Stimulated activated CD8-positive, alpha-beta memory T cell treated with anti-CD3 and anti-CD28 coated beads, Interleukin-4, amount 100 ng/mL, for 48 hours (primary cell): Measurements from ENCODE around the gene SCN4B.
"Not testable (repeated sequence)": the region's sequence is repeated elsewhere in the genome, so short reads cannot be mapped to it uniquely, and the experiment has no call there.

Source experiments
- DNase-seq: peaks from one replicate; pipeline ENCODE4 v3.0.0-alpha.2; 2020

The SCN4B gene, protein sequence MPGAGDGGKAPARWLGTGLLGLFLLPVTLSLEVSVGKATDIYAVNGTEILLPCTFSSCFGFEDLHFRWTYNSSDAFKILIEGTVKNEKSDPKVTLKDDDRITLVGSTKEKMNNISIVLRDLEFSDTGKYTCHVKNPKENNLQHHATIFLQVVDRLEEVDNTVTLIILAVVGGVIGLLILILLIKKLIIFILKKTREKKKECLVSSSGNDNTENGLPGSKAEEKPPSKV

DNA sequence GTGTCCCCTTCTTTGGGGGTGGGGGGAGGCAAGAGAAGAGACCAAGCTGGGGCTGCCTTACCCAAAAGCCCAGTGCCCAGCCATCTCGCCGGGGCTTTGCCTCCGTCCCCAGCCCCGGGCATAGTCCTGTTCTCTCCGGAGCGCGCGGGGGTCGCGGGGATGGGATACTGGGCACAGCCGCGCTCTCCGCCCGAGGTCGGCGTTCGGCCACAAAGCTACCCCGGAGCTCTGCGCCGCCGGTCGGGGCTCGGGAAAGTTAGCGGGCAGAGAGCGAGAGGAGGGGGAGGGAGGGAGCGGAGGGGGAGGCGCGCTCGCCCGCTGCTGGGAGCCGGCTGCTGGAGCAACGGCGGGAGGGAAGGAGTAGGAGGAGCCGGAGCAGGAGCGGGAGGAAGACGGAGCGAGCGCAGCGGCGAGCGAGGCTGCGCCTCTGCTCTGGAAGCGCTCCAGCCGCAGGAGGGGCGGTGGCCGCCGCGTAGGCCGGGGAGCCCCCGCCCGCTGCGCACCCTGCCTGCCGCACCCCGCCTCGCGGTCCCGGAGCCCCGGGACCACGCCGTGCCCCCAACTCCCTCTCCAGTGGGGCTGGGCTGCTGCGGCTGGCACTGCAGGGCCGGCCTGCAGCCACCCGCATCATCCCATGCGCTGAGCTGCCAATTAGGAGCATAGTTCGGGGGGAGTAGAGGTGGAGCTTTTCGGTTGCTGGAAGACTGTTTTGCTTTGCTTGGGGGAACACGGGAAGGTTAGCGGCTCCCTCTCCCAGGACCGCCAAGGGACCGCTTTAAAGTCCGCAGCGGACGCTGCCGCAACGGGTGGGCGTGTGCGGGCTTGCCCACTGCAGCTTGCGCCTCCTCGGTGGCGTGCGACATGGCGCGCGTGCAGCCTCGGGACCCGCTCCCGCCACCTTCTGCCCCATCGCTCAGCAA is at the start of gene SCN4B:
SCN4B (minus strand) TSS at position 272 of the 920 bp plus-strand sequence; CDS start at position 122, 150 bp downstream.
- DNase-seq, result no peak

DNA sequence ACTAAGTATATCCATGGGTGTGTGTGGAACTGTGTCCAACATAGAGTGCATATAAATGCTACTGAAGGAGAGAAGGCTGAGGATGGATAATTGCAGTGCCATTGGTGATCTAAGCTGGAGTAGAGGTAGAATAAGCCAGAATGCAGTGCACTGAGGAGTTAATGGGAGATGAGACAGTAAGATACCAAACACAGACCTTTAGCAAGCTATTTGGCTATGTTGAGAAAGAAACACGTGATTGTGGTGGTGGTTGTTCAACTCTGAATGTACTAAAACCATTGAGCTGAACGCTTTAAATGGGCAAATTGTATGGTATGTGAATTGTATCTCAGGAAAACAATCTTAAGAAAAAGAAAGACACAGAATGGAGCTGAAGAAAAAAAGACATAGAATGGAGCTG is 49.3 kb upstream of the SCN4B start:
- DNase-seq, result no peak

DNA sequence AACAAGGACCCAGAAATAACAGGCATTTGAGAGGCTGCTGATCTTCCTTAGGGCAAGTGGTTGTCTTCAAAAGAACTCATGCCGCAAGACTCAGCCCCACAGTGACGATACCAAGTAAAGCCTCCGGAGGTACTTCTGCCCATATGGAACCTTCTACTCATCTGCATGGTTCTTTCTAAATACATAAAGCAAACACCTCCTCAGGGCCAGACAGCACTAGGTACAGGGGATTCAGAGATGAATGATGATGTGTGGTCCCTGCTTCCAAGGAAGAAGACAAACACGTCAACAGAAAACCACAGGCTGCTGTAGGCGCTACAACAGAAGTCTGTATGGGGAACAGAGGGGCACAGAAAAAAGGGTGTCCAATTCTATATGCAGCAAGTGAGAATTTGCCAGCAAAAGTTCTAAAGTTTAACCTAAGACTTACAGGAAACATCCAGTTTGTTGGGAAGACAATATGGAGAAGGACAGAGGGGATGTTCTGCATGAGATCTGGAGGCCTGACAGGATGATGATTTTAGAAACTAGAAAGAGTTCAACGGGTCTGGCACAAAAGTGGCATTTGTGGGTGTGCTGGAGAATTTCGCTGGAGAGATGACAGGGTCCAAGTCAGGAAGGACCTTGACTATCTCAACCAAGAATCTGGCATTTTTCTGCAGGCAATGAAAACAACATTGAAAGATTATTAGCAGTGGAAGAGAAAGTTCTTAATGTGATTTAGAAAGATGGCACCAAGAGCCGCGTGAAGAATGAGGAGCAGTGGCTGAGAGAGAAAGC is 48.5 kb upstream of the SCN4B start:
- DNase-seq, result peak; percentile 71

DNA sequence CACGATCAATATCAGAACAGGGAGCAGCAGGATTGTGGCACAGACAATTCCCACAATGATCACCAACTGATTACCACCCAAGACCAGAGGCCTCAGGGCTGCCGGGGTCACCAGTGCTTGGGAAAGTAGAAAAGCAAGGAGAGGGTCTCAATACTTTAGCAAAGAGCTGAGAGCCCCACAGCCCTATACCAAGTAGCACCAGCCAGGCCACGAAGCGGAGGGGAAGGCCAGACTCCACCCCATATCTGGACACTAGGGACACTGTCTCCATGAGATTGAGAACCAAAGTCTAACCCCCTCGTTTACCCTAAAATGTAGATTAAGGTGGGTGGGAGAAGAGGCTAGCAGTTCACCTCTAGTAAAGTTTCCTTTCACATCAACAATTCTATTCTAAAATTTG is 47.9 kb upstream of the SCN4B start:
- peak; percentile 62 for DNase-seq

DNA sequence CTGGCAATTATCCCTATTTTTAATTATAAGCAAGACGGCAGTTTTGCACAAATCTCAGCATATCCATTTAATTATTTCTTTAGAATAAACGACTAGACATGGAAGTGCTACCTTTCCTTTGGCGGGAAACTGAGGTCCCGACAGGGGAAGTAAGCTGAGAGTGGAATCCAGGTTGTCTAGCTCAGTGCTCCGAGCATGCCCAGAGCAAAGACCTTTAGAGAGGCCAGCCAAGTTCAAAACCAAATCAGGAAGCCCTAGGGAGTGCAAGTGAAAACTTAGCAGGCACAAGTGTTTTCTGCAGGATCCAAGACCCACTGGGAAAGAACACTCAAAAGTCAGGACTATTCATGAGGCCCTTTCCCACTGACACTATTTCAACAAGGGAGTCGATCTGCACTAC is 46.5 kb upstream of the SCN4B start:
- DNase-seq, result no peak

DNA sequence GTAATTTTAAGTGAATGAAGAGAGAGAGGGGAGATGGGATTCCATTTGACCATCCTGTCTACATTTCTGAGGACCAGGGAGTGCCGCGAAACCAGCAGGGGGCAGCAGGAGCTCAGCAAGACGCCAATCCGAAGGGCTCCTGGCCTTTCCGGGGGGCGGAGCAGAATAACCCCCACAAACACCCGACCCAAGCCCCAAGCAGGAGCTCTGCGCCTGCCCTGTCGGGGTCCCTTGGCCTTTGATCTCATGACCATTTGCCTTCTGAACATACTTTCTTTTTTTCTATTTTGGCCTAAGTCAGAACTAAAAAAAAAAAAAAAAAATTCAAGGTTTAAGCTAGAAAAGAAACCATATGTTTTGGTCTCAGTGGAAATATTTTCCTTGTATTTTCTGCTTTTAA is 45.7 kb upstream of the SCN4B start:
- peak; percentile 94 for DNase-seq

DNA sequence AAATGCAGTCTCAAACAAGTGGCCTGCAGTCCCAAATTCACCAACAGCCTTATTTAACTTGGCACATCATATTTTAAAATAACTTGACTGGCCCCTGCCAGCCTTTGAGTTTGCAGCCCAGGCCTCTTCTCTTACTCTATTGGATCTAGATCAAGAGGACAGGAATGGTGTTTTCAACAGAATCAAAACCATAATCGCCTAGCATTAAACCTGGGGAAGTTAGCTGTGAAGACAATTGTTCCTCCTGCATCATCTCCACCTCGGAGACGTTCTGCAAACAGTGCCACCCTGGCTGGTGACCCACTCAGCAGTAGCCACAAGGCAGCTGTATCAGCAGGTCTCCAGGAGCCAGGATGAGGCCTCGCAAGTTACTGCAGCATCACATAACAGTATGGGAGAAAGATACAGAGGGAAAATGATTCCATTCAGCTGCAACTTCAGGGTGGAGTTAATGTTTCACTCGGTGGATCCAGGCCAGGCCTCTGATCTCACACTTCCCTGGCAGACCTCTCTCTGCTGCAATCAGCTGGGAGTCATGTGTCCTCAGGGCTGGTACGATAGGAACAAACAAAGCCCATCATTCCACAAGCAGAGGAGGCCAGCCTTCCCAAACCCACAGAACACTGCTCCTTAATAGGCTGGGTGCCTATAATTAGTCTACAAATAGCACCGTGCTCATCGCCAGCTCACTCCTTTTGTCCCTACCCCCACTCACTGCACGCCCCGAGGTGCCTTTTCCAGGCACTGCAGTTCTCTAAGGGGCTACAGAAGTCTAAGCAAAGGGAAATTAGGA is 42.4 kb upstream of the SCN4B start:
- DNase-seq, result no peak

DNA sequence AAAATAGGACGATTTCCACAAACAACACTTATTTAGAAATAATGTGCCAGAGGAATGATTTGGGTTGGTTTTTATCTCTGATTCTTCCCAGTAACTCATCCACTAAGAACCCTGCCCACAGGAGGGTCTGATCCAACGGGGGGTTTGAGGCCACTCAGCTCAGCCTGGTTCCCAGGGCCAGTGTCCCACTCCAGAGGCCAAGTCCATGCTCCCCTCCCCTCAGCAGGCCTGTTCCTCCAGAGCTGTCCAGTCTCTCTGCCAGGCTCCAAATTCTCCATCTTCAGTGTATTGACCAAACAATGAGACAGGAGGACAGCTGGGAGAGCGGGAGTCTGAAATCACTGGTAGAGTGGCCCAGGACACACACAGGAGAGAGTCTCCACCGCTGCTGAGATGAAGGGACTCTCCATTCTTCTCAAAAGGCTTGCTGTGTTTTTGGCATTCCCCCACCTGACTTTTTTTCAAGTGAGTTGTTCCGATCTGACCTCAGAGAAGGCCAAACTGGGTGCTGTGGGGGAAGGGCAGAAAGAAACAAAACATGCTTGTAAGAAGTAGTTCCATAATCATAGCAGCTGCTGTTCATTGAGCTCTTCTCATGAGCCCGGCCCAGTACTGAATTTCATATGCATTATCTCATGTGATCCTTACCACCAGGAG is 41.4 kb upstream of the SCN4B start:
- no peak for DNase-seq

DNA sequence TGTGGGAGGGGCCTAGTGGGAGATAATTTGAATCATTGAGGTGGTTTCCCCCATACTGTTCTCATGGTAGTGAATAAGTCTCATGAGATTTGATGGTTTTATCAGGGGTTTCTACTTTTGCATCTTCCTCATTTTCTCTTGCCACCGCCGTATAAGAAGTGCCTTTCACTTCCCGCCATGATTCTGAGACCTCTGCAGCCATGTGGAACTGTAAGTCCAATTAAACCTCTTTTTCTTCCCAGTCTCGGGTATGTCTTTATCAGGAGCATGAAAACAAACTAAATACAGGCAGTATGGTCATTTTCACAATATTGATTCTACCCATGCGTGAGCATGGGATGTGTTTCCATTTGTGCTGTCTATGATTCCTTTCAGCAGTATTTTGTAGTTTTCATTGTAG is 40.2 kb upstream of the SCN4B start:
- DNase-seq, result not testable (repeated sequence)

DNA sequence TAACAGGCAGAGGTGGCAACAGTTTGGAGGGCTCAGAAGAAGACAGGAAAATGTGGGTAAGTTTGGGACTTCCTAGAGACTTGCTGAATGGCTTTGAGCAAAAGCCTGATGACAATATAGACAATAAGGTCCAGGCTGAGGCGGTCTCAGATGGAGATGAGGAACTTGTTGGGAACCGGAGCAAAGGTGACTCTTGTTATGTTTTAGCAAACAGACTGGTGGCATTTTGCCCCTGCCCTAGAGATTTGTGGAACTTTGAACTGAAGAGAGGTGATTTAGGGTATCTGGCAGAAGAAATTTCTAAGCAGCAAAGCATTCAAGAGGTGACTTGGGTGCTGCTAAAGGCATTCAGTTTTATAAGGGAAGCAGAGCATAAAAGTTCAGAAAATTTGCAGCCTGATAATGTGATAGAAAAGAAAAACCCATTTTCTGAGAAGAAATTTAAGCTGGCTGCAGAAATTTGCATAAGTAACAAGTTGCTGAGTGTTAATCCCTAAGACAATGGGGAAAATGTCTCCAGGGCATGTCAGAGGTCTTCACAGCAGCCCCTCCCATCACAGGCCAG is 38.4 kb upstream of the SCN4B start:
- not testable (repeated sequence) for DNase-seq

DNA sequence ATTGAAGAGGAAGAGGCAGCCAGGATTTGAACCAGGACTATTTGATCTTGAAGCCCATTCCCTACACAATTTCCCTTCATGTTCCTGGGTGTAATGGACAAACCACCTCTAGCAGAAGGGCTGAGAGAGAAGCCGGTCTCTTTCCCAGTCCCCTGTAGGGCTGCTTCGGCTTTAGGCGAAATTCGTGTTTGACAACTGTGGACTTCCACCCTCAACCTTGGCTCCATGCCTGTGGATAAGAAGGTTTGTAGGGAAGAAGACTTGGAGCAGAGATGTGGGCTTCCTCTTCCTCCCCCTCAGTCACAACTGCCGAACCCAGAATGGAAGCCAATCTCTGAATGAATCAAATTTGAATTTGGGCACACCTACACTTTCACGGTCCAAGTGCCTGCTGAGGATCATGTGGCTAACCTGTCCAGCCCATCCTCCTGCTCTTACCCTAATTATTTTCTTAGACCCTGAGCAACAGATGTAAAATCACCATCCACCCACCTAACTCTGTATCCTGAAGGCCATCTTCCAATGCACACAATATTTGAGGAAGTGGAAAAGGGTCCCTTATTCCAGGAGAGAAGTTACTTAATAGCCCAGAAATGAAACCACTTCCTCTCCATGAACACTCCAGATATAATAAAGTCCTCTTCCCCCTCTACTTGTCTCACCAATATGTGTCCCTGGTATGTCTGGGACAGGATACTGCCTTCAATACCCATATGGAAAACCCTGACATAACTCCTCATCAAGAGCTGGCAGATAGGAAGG is 33.9 kb upstream of the SCN4B start:
- DNase-seq, result no peak

DNA sequence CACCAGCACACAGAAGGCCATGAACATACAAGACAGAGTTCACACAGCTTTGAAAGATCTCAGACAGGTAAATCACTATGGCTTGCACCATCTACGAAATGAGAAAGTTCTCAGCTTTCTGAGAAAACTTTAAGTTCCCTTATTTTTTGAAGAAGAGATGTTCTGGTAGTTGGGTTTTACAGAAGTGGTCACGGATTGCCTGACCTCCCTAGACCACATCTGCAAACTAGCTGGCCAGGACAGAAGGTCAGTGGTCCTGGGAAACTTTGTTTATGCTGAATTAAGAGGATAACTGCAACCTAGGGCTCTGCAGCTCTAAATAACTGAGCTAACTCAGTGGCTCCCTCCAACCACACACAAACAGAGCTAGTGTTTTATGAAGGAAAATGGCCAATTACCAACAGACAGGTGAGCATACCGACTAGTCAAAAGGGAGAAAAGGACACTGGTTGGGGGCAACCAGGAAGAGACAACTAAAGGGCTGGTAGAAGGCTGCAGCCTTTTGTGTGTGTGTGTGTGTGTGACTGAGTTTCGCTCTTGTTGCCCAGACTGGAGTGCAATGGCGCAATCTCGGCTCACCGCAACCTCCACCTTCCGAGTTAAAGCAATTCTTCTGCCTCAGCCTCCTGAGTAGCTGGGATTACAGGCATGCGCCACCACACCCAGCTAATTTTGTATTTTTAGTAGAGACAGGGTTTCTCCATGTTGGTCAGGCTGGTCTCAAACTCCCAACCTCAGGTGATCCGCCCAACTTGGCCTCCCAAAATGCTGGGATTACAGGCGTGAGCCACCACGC is 32.4 kb upstream of the SCN4B start:
- DNase-seq, result no peak

DNA sequence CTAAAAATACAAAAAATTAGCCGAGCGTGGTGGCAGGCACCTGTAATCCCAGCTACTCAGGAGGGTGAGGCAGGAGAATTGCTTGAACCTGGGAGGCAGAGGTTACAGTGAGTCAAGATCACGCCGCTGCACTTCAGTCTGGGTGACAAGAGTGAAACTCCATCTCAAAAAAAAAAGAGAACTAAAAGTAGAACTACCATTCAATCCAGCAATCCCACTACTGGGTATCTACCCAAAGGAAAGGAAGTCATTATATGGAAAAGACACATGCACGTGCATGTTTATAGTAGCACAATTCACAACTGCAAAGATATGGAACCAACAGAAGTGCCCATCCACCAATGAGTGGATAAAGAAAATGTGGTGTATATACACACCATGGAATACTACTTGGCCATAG is 31.1 kb upstream of the SCN4B start:
- DNase-seq, result not testable (repeated sequence)

DNA sequence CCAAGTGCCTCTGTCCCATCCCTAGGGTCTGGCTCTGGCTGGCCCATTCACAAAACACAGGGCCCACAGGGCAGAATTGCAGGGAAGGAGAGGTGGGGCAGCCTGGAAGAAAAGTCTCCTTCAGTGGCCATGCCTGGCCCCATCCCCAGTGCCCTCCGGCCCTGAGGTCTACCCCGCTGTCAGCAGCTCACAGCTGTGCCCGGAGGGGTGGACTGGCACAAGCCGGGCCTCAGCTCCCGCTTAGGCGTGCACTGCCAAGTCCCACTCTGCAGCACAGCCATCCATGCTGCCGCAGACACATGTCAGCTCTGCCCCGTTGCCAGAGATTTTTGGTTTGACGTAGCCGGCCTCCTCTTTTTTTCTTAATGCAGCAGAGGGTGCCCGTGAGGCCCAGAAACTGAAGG is 27.7 kb upstream of the SCN4B start:
- no peak for DNase-seq

DNA sequence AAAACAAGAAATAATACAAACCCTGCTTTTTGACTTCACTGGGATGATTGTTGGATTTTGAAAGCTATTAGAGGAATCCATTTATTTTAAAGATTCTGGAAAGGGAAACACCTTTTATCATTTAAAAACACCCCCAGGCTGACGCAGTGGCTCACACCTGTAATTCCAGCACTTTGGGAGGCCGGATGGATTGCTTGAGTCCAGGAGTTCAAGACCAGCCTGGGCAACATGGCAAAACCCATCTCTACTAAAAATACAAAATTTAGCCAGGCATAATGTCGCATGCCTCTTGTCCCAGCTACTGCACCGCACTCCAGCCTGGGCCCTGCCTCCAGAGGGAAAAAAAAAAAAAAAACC is 24.1 kb upstream of the SCN4B start:
- DNase-seq, result no peak

DNA sequence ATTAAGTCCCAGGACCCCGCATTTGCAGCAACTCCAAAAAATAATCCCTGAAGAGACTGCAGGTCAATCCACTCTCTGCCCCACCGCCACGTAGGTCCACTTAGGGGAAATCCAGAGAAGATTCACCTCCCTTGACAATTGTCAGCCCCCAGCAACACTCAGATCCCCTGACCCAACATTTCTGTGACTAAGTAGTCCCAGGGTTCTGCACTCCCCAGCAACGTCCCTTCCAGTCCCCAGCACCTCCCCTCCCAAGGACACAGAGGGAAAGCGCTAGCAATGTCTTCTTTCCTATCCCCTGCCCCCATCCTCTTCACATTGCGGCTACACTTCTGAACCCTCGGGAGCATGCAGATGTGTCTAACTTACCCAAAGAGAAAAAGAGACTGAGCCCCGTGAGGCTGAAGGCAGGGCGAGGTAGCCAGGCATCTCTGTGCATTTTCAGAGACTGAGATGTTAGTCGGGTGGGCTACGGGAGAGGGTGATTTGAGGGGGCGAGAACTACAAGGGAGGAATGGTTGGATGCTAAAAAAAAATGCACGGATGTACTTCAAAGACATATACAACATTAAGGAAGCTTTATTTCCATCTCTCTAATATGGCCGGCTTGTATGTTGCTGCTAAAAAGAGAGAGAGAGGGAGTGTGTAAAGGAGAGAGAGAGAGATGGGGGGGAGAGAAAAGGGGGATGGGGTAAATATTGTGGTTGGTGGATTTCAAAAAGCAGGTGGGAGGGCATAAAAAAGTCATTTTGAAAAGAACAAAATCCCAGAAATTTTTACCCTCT is 23.6 kb upstream of the SCN4B start, which contains the start of gene SCN2B:
SCN2B (minus strand) TSS at position 647 of the 785 bp plus-strand sequence; CDS start at position 439, 208 bp downstream.
- no peak for DNase-seq

DNA sequence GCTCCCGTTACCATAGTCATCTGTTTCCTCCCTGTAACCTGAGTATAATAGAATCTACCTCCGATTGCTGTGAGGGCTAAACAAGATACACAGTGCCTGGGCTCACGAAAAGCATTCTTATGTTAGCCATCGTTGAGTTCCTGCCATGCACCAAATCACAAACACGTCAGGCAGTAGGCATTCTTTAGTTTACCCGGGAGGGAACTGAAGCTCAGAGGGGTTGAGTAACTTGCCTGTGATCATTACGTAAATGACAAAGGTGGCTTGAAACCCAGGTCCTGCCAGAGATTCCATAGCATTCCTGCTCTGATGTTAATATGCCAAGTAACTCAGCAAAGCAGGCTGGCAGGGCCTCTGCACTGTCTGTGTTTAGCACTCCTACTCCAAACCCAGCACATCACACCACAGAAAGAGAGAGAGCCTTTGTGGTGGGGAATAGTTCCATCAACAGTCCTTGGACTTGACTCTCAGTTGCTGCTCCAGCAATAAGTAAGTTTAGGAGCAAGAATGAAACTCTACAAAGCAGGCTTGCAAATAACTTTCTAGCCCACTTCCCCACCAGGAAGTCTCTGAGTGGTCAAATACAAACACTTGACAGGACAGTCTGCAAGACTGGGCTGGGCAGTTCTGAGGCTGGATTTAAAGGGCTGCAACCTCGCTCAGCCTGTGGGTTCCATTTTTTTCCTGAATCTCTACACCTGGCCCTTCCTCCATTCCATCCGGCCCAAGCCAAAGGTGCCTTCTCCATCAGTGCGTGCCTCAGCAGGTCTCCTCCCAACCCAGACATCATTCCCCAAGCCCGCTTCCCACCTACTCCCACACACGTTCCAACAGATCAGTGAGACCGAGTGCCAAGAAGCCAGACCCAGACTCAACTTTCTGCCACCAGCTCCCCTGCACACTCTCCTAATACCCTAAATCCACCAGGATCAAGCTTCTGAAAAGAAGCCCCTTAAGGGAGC is 22.7 kb upstream of the SCN4B start:
- DNase-seq, result no peak

DNA sequence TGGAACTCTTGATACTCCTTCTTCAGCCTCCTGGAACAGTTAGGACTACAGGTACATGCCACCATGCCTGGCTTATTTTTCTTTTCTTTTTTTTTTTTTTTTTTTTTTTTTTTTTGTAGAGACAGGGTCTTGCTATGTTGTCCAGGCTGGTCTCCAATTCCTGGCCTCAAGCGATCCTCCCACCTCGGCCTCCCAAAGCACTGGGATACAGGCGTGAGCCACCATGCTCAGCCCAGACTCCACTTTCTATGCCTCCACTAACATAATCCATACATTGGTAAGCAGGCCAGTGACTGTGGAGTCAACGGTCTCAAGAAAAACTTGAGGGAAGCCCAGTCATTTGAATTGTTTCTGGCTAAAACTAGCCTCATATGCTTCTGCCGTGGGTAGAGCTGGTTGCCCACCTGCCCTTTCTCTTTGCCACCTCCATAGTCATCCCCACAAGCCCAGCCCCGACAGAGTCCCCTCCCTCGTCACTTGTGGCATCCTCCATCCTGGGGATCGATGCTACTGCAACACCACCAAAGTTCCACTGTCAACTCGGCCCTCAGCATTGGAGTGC is 21.5 kb upstream of the SCN4B start:
- no peak for DNase-seq
